Keratinocyte (primary cell): ENCODE results near the gene MRPL48. TPM values are rescaled to one million over a fixed set of nuclear protein-coding genes. Genes with fewer than 3 reads are reported as not detected.

Source experiments
- DNase-seq: peaks from one replicate; pipeline ENCODE4 v3.0.0-alpha.2; 2011; ENCODE audit warnings: low read depth, missing footprints, low spot score
- FAIRE-seq: peaks from 2 replicates; lab custom pipeline; 2011; peaks lifted over from hg19 to GRCh38; lab: Jason Lieb, UNC
- H2AFZ ChIP-seq: 2 replicates; pipeline ENCODE4 v1.6.0; 2012; ENCODE audit warnings: low read length, control low read depth, inconsistent platforms; ENCODE audit not compliant: control insufficient read depth
- H3K27ac ChIP-seq: 2 replicates; pipeline ENCODE4 v1.5.1; 2011; ENCODE audit warnings: low read length; ENCODE audit not compliant: control insufficient read depth, insufficient read depth
- H3K27me3 ChIP-seq: 3 replicates; pipeline ENCODE4 v1.6.0; 2011; ENCODE audit warnings: low read length; ENCODE audit not compliant: control insufficient read depth, insufficient read depth; ENCODE audit errors: extremely low read depth
- H3K36me3 ChIP-seq, 2 experiments: 2 replicates in 1 of 2; 3 replicates in 1 of 2; pipeline ENCODE4 v1.5.1; 2011; ENCODE audit warnings: low read length in 2 of 2, mild to moderate bottlenecking in 1 of 2; ENCODE audit not compliant: control insufficient read depth in 2 of 2, insufficient read depth in 2 of 2; ENCODE audit errors: extremely low read depth in 1 of 2
- H3K4me1 ChIP-seq: 3 replicates; pipeline ENCODE4 v1.5.1; 2011; ENCODE audit warnings: low read length; ENCODE audit not compliant: control insufficient read depth, insufficient read depth; ENCODE audit errors: extremely low read depth
- H3K4me2 ChIP-seq: 3 replicates; pipeline ENCODE4 v1.6.0; 2011; ENCODE audit warnings: low read depth, low read length; ENCODE audit not compliant: control insufficient read depth, insufficient read depth; ENCODE audit errors: extremely low read depth
- H3K4me3 ChIP-seq, 3 experiments: fragments of 200-600 bp in 1 of 3; sonication (generic) in 1 of 3; 2 replicates in 2 of 3; 3 replicates in 1 of 3; pipeline ENCODE4 v1.5.1; 2011 to 2016; ENCODE audit warnings: low read length in 3 of 3, mild to moderate bottlenecking in 3 of 3, control low read depth in 2 of 3, inconsistent platforms in 1 of 3, low read depth in 1 of 3, mixed read lengths in 1 of 3, mixed run types in 1 of 3, moderate library complexity in 1 of 3; ENCODE audit not compliant: control insufficient read depth in 2 of 3, insufficient read depth in 2 of 3; ENCODE audit errors: extremely low read depth in 1 of 3
- H3K79me2 ChIP-seq: 2 replicates; pipeline ENCODE4 v1.6.0; 2012; ENCODE audit warnings: low read length; ENCODE audit not compliant: control insufficient read depth, insufficient read depth
- H3K9ac ChIP-seq: 3 replicates; pipeline ENCODE4 v1.6.0; 2011; ENCODE audit warnings: low read length; ENCODE audit not compliant: control insufficient read depth, insufficient read depth; ENCODE audit errors: extremely low read depth
- H3K9me1 ChIP-seq: 3 replicates; pipeline ENCODE4 v1.6.0; 2011; ENCODE audit warnings: low read length; ENCODE audit not compliant: control insufficient read depth, insufficient read depth; ENCODE audit errors: extremely low read depth
- H3K9me3 ChIP-seq: 2 replicates; pipeline ENCODE4 v1.5.1; 2012; ENCODE audit warnings: low read depth, low read length; ENCODE audit not compliant: control insufficient read depth
- H4K20me1 ChIP-seq: 3 replicates; pipeline ENCODE4 v1.6.0; 2011; ENCODE audit warnings: low read length; ENCODE audit not compliant: control insufficient read depth, insufficient read depth; ENCODE audit errors: extremely low read depth
- CTCF ChIP-seq, 3 experiments: IDR thresholded peaks in 1 of 3; conservative IDR thresholded peaks in 1 of 3; optimal IDR thresholded peaks in 1 of 3; 2 replicates in 2 of 3; 3 replicates in 1 of 3; pipeline versions ENCODE3 to v1.5.1; 2011; ENCODE audit warnings: low read length in 3 of 3, mild to moderate bottlenecking in 3 of 3, moderate library complexity in 2 of 3, control low read depth in 1 of 3, inconsistent platforms in 1 of 3; ENCODE audit not compliant: insufficient read depth in 2 of 3; ENCODE audit errors: extremely low read depth in 1 of 3
- EZH2 ChIP-seq: IDR thresholded peaks from one replicate; pipeline ENCODE4 v1.6.1; 2012; ENCODE audit warnings: inconsistent platforms, mild to moderate bottlenecking, low read length, moderate library complexity
- dilution Hi-C: fragments of 300-500 bp; cut with MboI; formaldehyde crosslinking; loops from one replicate; pipeline ENCODE4 v1.7.0; 2020; ENCODE audit warnings: low sequenced_read_pairs; ENCODE audit not compliant: extremely low pct_ligation_motif_present
- polyA plus RNA-seq, 5 experiments: library from polyadenylated mRNA; depleted of rRNA in 3 of 5; stranded (reverse) in 3 of 5; stranded (forward) in 1 of 5; unstranded in 1 of 5; fragments of >200 nt; gene quantifications; 1 replicate in 1 of 5; 2 replicates in 3 of 5; 3 replicates in 1 of 5; pipeline versions ENCODE4 v1.2.1 to v1.2.3, GENCODE V29; 2011 to 2012; ENCODE audit warnings: missing spikeins in 2 of 5, low read depth in 1 of 5, low replicate concordance in 1 of 5

The MRPL48 gene
- polyA plus RNA-seq, 1 donor (not counting 4 experiments of a cell fraction or from before 2014, with no cell fraction given), result 72.2 TPM

- Histone ChIP-seq H3K4me1 (no peaks in the 10 kb centered on the region), H3K27ac (no peak overlapping the region), H3K36me3 (peaks cover 0 to 1% of the 10 kb centered on the region in 2 experiments), H3K27me3 (no peaks in the 10 kb centered on the region), H3K4me3 (no peak overlapping the region), H3K9ac (no peak overlapping the region), H3K9me1 (no peaks in the 10 kb centered on the region), H4K20me1 (no peaks in the 10 kb centered on the region), H3K9me3 (no peaks in the 10 kb centered on the region), H2AFZ (no peak overlapping the region), H3K79me2 (no peaks in the 10 kb centered on the region), H3K4me2 (no peak overlapping the region)
- TF ChIP-seq EZH2 (no peak), CTCF (optimal IDR thresholded peaks at IDR 0.05 in 1 of 3, IDR thresholded peaks at IDR 0.05 in 1 of 3, conservative IDR thresholded peaks at IDR 0.05 in 1 of 3; ENCODE audit: extremely low read depth in 1 of 3, insufficient read depth in 2 of 3, low read length in 3 of 3) (no peak)
- FAIRE-seq (no peak), DNase-seq (no peak)
- dilution Hi-C loops, result no loop called here
Observed at GRCh38 chr11:73830261-73830660, 42.6 kb downstream of the MRPL48 start.

- FAIRE-seq (no peak), DNase-seq (no peak)
- no peak overlapping the region for H3K9ac ChIP-seq
- TF ChIP-seq EZH2, result no peak
- TF ChIP-seq CTCF (optimal IDR thresholded peaks at IDR 0.05 in 1 of 3, IDR thresholded peaks at IDR 0.05 in 1 of 3, conservative IDR thresholded peaks at IDR 0.05 in 1 of 3; ENCODE audit: extremely low read depth in 1 of 3, insufficient read depth in 2 of 3, low read length in 3 of 3), result no peak
- H3K27ac ChIP-seq, result no peak overlapping the region
- no peaks in the 10 kb centered on the region for H4K20me1 ChIP-seq
- no peaks in the 10 kb centered on the region for H3K79me2 ChIP-seq
- peaks cover 0 to 1% of the 10 kb centered on the region in 2 experiments for H3K36me3 ChIP-seq
- H3K4me3 ChIP-seq, result no peak overlapping the region
- no peaks in the 10 kb centered on the region for H3K9me1 ChIP-seq
- dilution Hi-C loops, result no loop called here
- H3K9me3 ChIP-seq, result no peaks in the 10 kb centered on the region
- H2AFZ ChIP-seq, result no peak overlapping the region
- no peaks in the 10 kb centered on the region for H3K4me1 ChIP-seq
- H3K4me2 ChIP-seq, result no peak overlapping the region
- H3K27me3 ChIP-seq, result no peaks in the 10 kb centered on the region
Observed at GRCh38 chr11:73833067-73833466, 45.4 kb downstream of the MRPL48 start.
